EH (cell line): Measurements from ENCODE around the gene CDHR3.
A peak's percentile ranks its signal among the peaks of the same experiment; 100 is the strongest.

Experiments
- DNase-seq: peaks from one replicate; pipeline ENCODE4 v3.0.0-alpha.2; 2015; ENCODE audit warnings: low read depth

CDHR3 gene

GRCh38 chr7:106023369-106024322 lies 60.6 kb downstream of the CDHR3 start:
- no peak for DNase-seq

GRCh38 chr7:106026101-106026500 lies 63.0 kb downstream of the CDHR3 start:
- no peak for DNase-seq

- DNase-seq = peak; percentile 62
Observed at GRCh38 chr7:106029451-106029850, 66.4 kb downstream of the CDHR3 start.

- DNase-seq = no peak
Observed at GRCh38 chr7:106029941-106030340, 66.9 kb downstream of the CDHR3 start.

GRCh38 chr7:106031300-106032035 lies 68.4 kb downstream of the CDHR3 start:
- peak; percentile 11 for DNase-seq

- no peak for DNase-seq
Observed at GRCh38 chr7:106032295-106032694, 69.2 kb downstream of the CDHR3 start.

GRCh38 chr7:106033735-106034134 lies 70.7 kb downstream of the CDHR3 start:
- DNase-seq = no peak

- DNase-seq = no peak
Observed at GRCh38 chr7:106034383-106034782, 71.3 kb downstream of the CDHR3 start.

- no peak for DNase-seq
Observed at GRCh38 chr7:106035568-106035967, 72.5 kb downstream of the CDHR3 start.

- no peak for DNase-seq
Observed at GRCh38 chr7:106036004-106036403, 72.9 kb downstream of the CDHR3 start.

GRCh38 chr7:106037489-106038176 lies 74.6 kb downstream of the CDHR3 start:
- no peak for DNase-seq

GRCh38 chr7:106038289-106038688 lies 75.2 kb downstream of the CDHR3 start:
- DNase-seq = no peak

- DNase-seq = no peak
Observed at GRCh38 chr7:106038916-106039315, 75.9 kb downstream of the CDHR3 start.

- DNase-seq = peak; percentile 96
Observed at GRCh38 chr7:106039486-106040060, 76.5 kb downstream of the CDHR3 start.

- peak; percentile 59 for DNase-seq
Observed at GRCh38 chr7:106041140-106041717, 78.2 kb downstream of the CDHR3 start.

GRCh38 chr7:106042196-106042611 lies 79.1 kb downstream of the CDHR3 start:
- no peak for DNase-seq

- no peak for DNase-seq
Observed at GRCh38 chr7:106045139-106045538, 82.1 kb downstream of the CDHR3 start.

GRCh38 chr7:106045586-106045985 lies 82.5 kb downstream of the CDHR3 start:
- DNase-seq = peak; percentile 48

- DNase-seq = no peak
Observed at GRCh38 chr7:106047184-106047583, 84.1 kb downstream of the CDHR3 start.

GRCh38 chr7:106047818-106048705 lies 85.0 kb downstream of the CDHR3 start:
- no peak for DNase-seq

GRCh38 chr7:106048706-106049020 lies 85.6 kb downstream of the CDHR3 start:
- DNase-seq = no peak
